CD4-positive, alpha-beta T cell treated with Interferon alpha-2 for 1 hour (primary cell): ENCODE results near the gene PKP3.

ENCODE experiments used
- DNase-seq, 2 donors: peaks; one replicate each; pipeline ENCODE4 v3.0.0-alpha.2; 2020 to 2022

PKP3 gene

GRCh38 chr11:449889-450808 lies 56.1 kb downstream of the PKP3 start, which contains the start of gene PTDSS2:
PTDSS2 (plus strand) TSS chr11:450279; CDS start chr11:450456, 177 bp downstream.
- DNase-seq, result peak; percentile 93 to 94

GRCh38 chr11:450809-451451 lies 56.9 kb downstream of the PKP3 start:
- peak; percentile 83 to 85 for DNase-seq

GRCh38 chr11:451738-452137 lies 57.7 kb downstream of the PKP3 start:
- DNase-seq, result no peak

DNA sequence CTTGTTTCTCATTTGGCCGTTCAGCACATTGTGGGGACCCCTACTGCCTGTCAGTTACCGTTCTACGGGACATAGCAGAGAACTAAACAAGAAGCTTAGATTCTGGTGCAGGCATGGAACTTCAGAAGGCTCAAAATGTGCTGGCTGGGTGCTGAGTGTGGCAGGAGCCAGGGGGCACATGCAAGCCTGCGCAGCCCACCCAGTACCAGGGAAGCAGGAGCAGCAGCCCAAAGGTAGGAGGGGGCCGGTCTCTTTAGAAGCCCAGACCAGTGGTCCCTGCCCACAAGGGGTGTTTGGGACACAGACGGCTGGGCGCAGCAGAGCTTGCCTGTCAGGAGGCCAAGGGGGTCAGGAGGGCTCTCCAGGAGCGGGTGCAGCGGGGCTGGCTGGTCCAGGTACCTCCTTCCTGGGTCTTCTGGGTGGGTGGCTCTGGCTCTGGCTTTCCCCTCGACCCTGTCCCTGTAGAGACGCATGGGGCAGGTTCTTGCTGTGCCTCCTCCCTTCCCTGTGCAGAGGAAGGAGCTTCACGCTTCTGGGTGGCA lies 58.3 kb downstream of the PKP3 start:
- no peak for DNase-seq

DNA sequence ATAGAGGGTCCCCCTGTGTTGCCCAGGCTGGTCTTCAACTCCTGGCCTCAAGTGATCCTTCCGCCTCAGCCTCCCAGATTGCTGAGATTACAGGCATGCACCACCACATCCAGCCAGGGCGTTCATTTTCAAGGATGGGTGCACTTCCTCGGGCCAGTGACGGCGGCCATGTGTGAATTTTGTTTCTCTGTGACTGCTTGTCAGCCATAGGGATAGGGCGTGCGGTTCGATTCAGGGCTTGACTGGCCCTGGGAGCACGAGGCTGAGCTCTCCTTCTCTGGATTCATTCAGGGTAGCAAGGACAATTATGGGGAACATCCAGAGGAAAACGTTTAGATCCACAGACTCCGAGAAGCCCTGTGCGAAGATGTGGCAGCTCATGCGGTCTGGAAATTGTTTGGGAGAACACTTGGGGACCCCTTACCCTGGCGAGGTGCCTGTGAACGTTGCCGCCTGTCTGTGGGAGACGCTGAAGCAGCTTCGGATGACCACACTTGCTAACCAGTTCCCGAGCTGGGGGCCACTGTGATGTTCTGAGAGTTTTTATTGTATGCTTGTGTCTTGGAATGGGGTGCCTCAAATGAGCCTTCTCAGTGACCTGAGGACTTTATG lies 59.0 kb downstream of the PKP3 start:
- DNase-seq, result no peak

GRCh38 chr11:453564-453963 lies 59.6 kb downstream of the PKP3 start:
- no peak for DNase-seq

DNA sequence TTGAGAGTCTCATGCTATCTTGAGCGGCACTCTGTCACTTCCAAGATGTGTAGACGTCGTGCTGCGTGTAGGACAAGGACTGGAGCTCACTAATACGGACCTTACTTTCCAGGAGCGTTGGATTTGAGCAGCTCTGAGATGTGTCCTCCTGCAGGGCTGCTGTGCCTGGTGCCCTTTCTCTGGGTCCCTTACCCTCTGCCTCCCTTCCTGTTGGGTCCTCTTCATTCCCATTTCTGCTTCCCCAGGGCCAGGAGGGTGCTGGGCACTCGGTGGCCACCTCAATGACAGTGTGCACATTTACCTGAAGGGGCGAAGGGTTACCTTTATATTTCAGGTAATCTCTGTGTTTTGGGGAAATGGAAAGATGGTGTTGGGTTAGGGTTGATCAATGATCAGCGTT lies 60.0 kb downstream of the PKP3 start:
- no peak for DNase-seq
